Heart right ventricle (tissue), 16 donors: ENCODE data around the gene ADAT1. TPM values are rescaled to one million over a fixed set of nuclear protein-coding genes. Genes with fewer than 3 reads are reported as not detected.

Experiments
- ATAC-seq, 8 donors: fragments of 200-7000 bp; cut with Tn5 transposase; one replicate each; pipeline ENCODE4 v1.9.1; 2020; ENCODE audit warnings: mild to moderate bottlenecking in 8 of 8, moderate library complexity in 8 of 8, moderate number of reproducible peaks in 1 of 8
- DNase-seq, 2 donors: peaks; one replicate each; pipeline ENCODE4 v3.0.0-alpha.2; 2020
- H3K27ac ChIP-seq, 10 donors: fragments of 200-600 bp; sonication (generic) in 2 of 10; one replicate each; pipeline versions ENCODE4 v1.5.0 to v1.8.0; 2020 to 2022; ENCODE audit warnings: mild to moderate bottlenecking in 3 of 10
- H3K27me3 ChIP-seq, 7 donors: fragments of 200-600 bp; one replicate each; pipeline ENCODE4 v1.8.0; 2021 to 2022; ENCODE audit warnings: mild to moderate bottlenecking in 2 of 7
- H3K36me3 ChIP-seq, 9 donors: fragments of 200-600 bp; sonication (generic) in 1 of 9; one replicate each; pipeline versions ENCODE4 v1.5.0 to v1.8.0; 2020 to 2022; ENCODE audit warnings: mild to moderate bottlenecking in 2 of 9
- H3K4me1 ChIP-seq, 9 donors: fragments of 200-600 bp; sonication (generic) in 1 of 9; one replicate each; pipeline versions ENCODE4 v1.5.0 to v1.8.0; 2020 to 2022; ENCODE audit warnings: mild to moderate bottlenecking in 4 of 9
- H3K4me3 ChIP-seq, 10 donors: fragments of 200-600 bp; sonication (generic) in 2 of 10; one replicate each; pipeline versions ENCODE4 v1.5.0 to v1.8.0; 2020 to 2022; ENCODE audit warnings: mild to moderate bottlenecking in 7 of 10, moderate library complexity in 2 of 10
- H3K9me3 ChIP-seq, 11 donors: fragments of 200-600 bp in 10 of 11; sonication (generic) in 2 of 11; one replicate each; pipeline versions ENCODE4 v1.5.0 to v1.8.0; 2013 to 2022; ENCODE audit warnings: mild to moderate bottlenecking in 2 of 11, control low read depth in 1 of 11, moderate library complexity in 1 of 11
- WGBS, 2 donors: extraction: QIAGEN DNeasy Blood & Tissue Kit; methylation state at CpG; one replicate each; pipeline ENCODE4 v1.1.7; 2013; ENCODE audit warnings: inconsistent platforms in 1 of 2; 5-methylcytosine and 5-hydroxymethylcytosine counted together
- intact Hi-C, 10 donors: fragments of 100-400 bp; cut with DNase I; formaldehyde crosslinking; loops; one replicate each; pipeline versions ENCODE4 v1.11.1 to v1.14.2; 2022
- polyA plus RNA-seq, 2 donors: library from polyadenylated mRNA; stranded (reverse); fragments of 200-250 nt; gene quantifications; one replicate each; pipeline ENCODE4 v1.2.3, GENCODE V29; 2013
- total RNA-seq, 10 donors: library from RNA; stranded (reverse); fragmentation: NEBNext Ultra II Directional in 3 of 10; extraction: Animal tissue kit (Norgen Biotek cat#: 25700) in 3 of 10; gene quantifications; one replicate each; pipeline versions ENCODE4 v1.2.1 to v1.2.4, GENCODE V29; 2021 to 2023
- TF ChIP-seq, protein P1 (sequence below), 9 donors: fragments of 200-600 bp; sonication (generic) in 2 of 9; IDR thresholded peaks; one replicate each; pipeline versions ENCODE4 v1.5.0 to v1.8.0; 2021 to 2022; ENCODE audit warnings: antibody characterized with exemption in 9 of 9, mild to moderate bottlenecking in 5 of 9, moderate library complexity in 1 of 9
- donor health status: Arrhythmogenic right ventricular cardiomyopathy.
- donor health status: ischemic (EF 13 %, LVEDD 7.1; RV severe dilation, severe dysfunction).
- donor health status: healthy with polysubstance abuse.
- donor health status: DM: no; HTN: yes; CAD: no.
- donor health status: DM: no; HTN: no; CAD: no.
- donor health status: ischemic (EF 25% LVEDD 6.9; RV normal size, moderate dysfunction).
- donor health status: ischemic (EF 25% LVEDD 5.7; RV mildly dilated, moderate dysfunction).
- donor health status: healthy.
- donor health status: DM: yes; HTN: yes; CAD: no.
- donor health status: Ischemic cardiomyopathy.
- donor health status: ischemic (EF 35%, LVEDD 5.7; RV mildly dilated, moderate dysfunction).
- donor health status: nonischemic (EF 11% LVEDD 7.7; RV severe dilation, severe dysfunction).
- donor health status: DM: yes; HTN: yes; CAD: no.
- donor health status: PGD.
- donor health status: ischemic (EF 29% LVEDD 5.4; RV normal size, mild dysfunction).
- donor health status: nonischemic (EF 23%, LVEDD 6.1; RV moderate dilation, normal function).

The ADAT1 gene
- total and polyA plus RNA-seq, 12 donors, result 6.1 to 30.6 (median 20.5) TPM

DNA sequence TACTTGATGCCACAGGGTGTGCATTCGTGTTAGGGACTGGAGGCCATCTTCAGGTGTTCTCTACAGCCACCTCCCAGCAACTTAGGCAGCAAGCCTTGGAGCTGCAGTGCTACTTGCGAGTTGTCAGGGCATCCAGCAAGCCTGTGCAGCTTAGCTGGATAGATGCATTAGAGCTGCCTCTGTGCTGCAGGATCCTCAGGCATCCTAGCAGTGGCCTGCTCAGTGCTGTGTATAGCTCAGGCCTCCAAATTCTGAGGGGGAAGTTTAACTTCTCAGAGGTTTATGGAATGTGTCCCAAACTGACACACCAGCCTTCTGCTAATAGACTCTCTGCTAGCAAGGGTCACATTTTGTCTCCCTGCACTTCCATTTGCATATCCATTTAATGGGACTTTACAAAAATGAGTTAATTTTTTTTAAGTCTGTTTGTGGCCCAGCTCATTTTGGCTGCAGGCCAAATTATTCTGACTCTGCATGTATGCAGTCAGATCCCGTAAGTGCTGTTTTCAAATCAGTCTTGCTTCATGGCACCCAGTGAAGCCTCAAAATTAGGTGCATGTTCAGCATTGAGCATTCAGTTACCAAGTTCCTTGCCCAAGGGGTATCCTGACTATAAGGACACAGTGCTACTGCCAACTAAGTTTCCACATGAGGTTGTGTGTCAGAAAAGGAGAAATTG, 50.1 kb downstream of the ADAT1 start:
- Histone ChIP-seq H3K27me3 (no peaks in the 10 kb centered on the region), H3K4me3 (no peak overlapping the region), H3K27ac (peak overlapping the region in 1 of 10 donors; percentile 11), H3K9me3 (no peaks in the 10 kb centered on the region), H3K4me1 (peaks cover 33 to 88% (median 69%) of the 10 kb centered on the region in 9 donors), H3K36me3 (peaks cover 0 to 100% (median 80%) of the 10 kb centered on the region in 9 donors)
- intact Hi-C loops, result loop anchor here in 1 of 10 donors (2.0 kb wide), 1 partner anchor 14 kb away; no protein-coding TSS in a partner anchor
- TF ChIP-seq, protein P1, sequence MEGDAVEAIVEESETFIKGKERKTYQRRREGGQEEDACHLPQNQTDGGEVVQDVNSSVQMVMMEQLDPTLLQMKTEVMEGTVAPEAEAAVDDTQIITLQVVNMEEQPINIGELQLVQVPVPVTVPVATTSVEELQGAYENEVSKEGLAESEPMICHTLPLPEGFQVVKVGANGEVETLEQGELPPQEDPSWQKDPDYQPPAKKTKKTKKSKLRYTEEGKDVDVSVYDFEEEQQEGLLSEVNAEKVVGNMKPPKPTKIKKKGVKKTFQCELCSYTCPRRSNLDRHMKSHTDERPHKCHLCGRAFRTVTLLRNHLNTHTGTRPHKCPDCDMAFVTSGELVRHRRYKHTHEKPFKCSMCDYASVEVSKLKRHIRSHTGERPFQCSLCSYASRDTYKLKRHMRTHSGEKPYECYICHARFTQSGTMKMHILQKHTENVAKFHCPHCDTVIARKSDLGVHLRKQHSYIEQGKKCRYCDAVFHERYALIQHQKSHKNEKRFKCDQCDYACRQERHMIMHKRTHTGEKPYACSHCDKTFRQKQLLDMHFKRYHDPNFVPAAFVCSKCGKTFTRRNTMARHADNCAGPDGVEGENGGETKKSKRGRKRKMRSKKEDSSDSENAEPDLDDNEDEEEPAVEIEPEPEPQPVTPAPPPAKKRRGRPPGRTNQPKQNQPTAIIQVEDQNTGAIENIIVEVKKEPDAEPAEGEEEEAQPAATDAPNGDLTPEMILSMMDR (IDR thresholded peaks at IDR 0.05), result no peak
- WGBS, 2 donors, result 64 to 66% methylated on average over 3 of the region's 3 CpGs
- DNase-seq (no peak), ATAC-seq (no peak)

DNA sequence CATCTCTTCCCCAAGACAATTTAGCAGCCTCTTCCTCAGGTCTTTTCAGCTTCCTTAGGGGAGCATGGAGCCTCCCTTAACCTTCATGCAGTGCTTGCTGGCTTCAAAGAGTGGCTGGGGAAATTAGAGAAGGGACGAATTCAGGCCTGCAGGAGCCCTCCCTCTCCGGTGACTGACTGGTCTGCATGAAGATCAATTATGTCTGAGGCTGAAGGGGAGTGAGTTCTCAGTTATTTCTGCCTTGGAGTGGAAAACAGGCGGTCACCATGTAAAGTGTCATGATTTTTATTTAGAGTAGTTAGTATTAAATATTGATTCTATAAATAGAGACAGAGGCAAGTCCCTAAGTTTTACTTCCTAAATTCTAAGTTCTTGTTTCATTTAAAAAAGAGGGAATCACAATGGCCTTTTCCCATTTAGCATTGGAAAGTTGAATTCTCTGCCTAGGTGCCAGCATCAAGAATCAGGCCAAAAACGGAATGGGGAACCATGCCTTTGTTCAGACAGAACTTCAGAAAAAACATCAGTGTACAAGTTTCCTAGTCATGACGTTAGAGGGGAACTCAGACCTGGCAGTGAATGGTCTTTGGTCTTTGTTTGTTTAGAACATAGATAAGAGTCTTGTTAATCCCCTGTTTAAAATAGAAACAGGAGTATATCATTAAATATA, 52.5 kb downstream of the ADAT1 start:
- intact Hi-C loops, result no loop called here
- TF ChIP-seq, protein P1 (IDR thresholded peaks at IDR 0.05), result no peak
- Histone ChIP-seq H3K36me3 (peaks cover 0 to 83% (median 62%) of the 10 kb centered on the region in 9 donors), H3K4me1 (peaks cover 37 to 87% (median 77%) of the 10 kb centered on the region in 9 donors), H3K9me3 (no peaks in the 10 kb centered on the region), H3K4me3 (no peak overlapping the region), H3K27me3 (no peaks in the 10 kb centered on the region), H3K27ac (peak overlapping the region in 9 of 10 donors; percentile 2 to 93 (median 47))
- ATAC-seq (peak in 1 of 8 donors; percentile 21), DNase-seq (no peak)
- WGBS, 2 donors, result 51 to 56% methylated on average over 5 of the region's 5 CpGs

DNA sequence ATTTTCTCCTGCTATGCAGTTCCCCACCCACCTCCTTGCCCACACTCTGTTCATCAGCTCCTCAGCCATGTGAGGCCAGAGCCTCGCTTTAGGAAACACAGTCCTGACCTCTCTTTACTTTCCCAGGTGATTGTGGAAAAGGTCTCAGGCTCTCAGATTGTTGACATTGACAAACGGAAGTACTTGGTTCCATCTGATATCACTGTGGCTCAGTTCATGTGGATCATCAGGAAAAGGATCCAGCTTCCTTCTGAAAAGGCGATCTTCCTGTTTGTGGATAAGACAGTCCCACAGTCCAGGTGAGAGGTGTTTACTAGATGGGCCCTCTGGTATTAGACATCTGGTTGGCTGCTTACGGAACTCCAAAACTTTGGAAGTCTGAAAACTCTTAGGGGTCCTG, 55.2 kb downstream of the ADAT1 start:
- H3K4me1 ChIP-seq, result peaks cover 34 to 75% (median 69%) of the 10 kb centered on the region in 9 donors
- TF ChIP-seq, protein P1 (IDR thresholded peaks at IDR 0.05), result no peak
- H3K36me3 ChIP-seq, result peaks cover 0 to 57% (median 46%) of the 10 kb centered on the region in 9 donors
- peak overlapping the region in 6 of 10 donors; percentile 88 to 100 (median 92) for H3K4me3 ChIP-seq
- no peaks in the 10 kb centered on the region for H3K27me3 ChIP-seq
- DNase-seq (no peak), ATAC-seq (no peak)
- peak overlapping the region in 7 of 10 donors; percentile 6 to 93 (median 89) for H3K27ac ChIP-seq
- no peaks in the 10 kb centered on the region for H3K9me3 ChIP-seq
- 77 to 80% methylated on average over 4 of the region's 4 CpGs for WGBS, 2 donors
- intact Hi-C loops, result loop anchor here in 7 of 10 donors (2.0 to 10.0 kb wide), 4 partner anchors 21 to 57 kb away; partner anchors contain the start of gene ADAT1 (in 5 of the 7)

DNA sequence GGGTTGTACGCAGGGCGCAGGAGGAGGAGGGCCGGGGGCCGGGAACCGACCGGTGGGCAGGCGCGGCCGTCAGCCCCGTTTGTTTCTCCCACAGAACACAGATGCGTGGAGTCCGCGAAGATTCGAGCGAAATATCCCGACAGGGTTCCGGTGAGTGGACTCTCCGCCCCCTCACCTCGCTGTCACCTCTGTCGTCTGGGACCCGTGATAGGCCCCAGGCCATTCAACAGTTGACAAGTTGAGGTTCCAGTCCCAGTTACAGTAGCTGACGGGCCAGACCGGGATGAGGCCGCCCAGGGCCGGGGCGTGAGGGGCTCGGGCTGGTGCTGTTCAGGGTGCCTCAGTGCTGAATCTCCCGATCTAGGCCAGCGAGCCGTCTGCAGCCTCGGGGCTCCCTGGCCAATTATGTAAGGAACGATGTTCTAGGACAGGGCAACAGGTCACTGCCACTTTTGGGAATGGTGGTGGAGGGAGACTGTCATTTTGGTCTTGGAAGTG, 56.3 kb downstream of the ADAT1 start:
- intact Hi-C loops, result loop anchor here in 6 of 10 donors (1.0 to 10.0 kb wide), 3 partner anchors 12 to 58 kb away; partner anchors contain the start of gene ADAT1 (in 5 of the 6)
- H3K36me3 ChIP-seq, result peaks cover 0 to 46% (median 35%) of the 10 kb centered on the region in 9 donors
- peak overlapping the region; percentile 73 to 95 (median 90) for H3K27ac ChIP-seq
- no peak for DNase-seq
- no peaks in the 10 kb centered on the region for H3K27me3 ChIP-seq
- peaks cover 32 to 64% (median 60%) of the 10 kb centered on the region in 9 donors for H3K4me1 ChIP-seq
- TF ChIP-seq, protein P1 (IDR thresholded peaks at IDR 0.05), result no peak
- peak in 7 of 8 donors; percentile 2 to 48 (median 4) for ATAC-seq
- H3K4me3 ChIP-seq, result peak overlapping the region; percentile 88 to 100 (median 96)
- no peaks in the 10 kb centered on the region for H3K9me3 ChIP-seq
- 0 to 2% methylated on average over 32 of the region's 32 CpGs for WGBS, 2 donors
